CD4-positive, alpha-beta T cell (primary cell): ENCODE results near the gene RARB. TPM values are rescaled to one million over a fixed set of nuclear protein-coding genes. Genes with fewer than 3 reads are reported as not detected.

ENCODE experiments used
- ATAC-seq: fragments of 200-7000 bp; cut with Tn5 transposase; one replicate; pipeline ENCODE4 v1.10.0; 2022; ENCODE audit warnings: mild to moderate bottlenecking; ENCODE audit not compliant: poor library complexity
- CTCF ChIA-PET: fragments of 350-600 bp; sonication (Branson Sonifier 250); formaldehyde crosslinking; loops from one replicate; lab custom pipeline; 2021; ENCODE audit warnings: antibody characterized with exemption, inconsistent platforms; lab: Charles Lee
- POLR2A ChIA-PET: fragments of 350-600 bp; sonication (Branson Sonifier 250); formaldehyde crosslinking; loops from one replicate; lab custom pipeline; 2021; ENCODE audit warnings: antibody characterized with exemption, inconsistent platforms; lab: Charles Lee
- DNase-seq, 14 experiments: peaks; one replicate each; pipeline ENCODE4 v3.0.0-alpha.2; 2013 to 2020; ENCODE audit warnings: mixed read lengths in 2 of 14
- H3K27ac ChIP-seq, 2 donors: one replicate each; pipeline versions ENCODE4 v1.5.1 to v1.7.0; 2013; ENCODE audit warnings: low read length in 2 of 2, low read depth in 1 of 2, mild to moderate bottlenecking in 1 of 2
- H3K27me3 ChIP-seq, 2 experiments: 1 replicate in 1 of 2; 2 replicates in 1 of 2; pipeline versions ENCODE4 v1.6.1 to v1.7.0; 2013; ENCODE audit warnings: low read length in 2 of 2, control low read depth in 1 of 2, mild to moderate bottlenecking in 1 of 2, moderate library complexity in 1 of 2; ENCODE audit not compliant: insufficient read depth in 2 of 2, control insufficient read depth in 1 of 2
- H3K36me3 ChIP-seq: one replicate; pipeline ENCODE4 v1.6.1; 2013; ENCODE audit warnings: low read length, control low read depth; ENCODE audit not compliant: insufficient read depth
- H3K4me1 ChIP-seq: one replicate; pipeline ENCODE4 v1.6.1; 2013; ENCODE audit warnings: low read length, control low read depth; ENCODE audit not compliant: insufficient read depth
- H3K4me3 ChIP-seq: one replicate; pipeline ENCODE4 v1.5.1; 2013; ENCODE audit warnings: mild to moderate bottlenecking, low read length, moderate library complexity
- H3K9me3 ChIP-seq, 2 experiments: 1 replicate in 1 of 2; 2 replicates in 1 of 2; pipeline versions ENCODE4 v1.6.1 to v1.7.0; 2013; ENCODE audit warnings: low read length in 2 of 2, mild to moderate bottlenecking in 2 of 2, control low read depth in 1 of 2, moderate library complexity in 1 of 2; ENCODE audit not compliant: control insufficient read depth in 1 of 2, insufficient read depth in 1 of 2
- H3K27ac Mint-ChIP-seq: one replicate; pipeline ENCODE4 v1.8.0; 2020; ENCODE audit warnings: mixed read lengths
- H3K27me3 Mint-ChIP-seq: one replicate; pipeline ENCODE4 v1.8.0; 2021; ENCODE audit warnings: mixed read lengths
- H3K36me3 Mint-ChIP-seq: one replicate; pipeline ENCODE4 v1.8.0; 2021; ENCODE audit warnings: low read depth, mixed read lengths
- H3K4me1 Mint-ChIP-seq: one replicate; pipeline ENCODE4 v1.8.0; 2021; ENCODE audit warnings: low read depth, mixed read lengths
- H3K4me3 Mint-ChIP-seq: one replicate; pipeline ENCODE4 v1.8.0; 2020; ENCODE audit warnings: mild to moderate bottlenecking, mixed read lengths
- H3K9me3 Mint-ChIP-seq: one replicate; pipeline ENCODE4 v1.8.0; 2020; ENCODE audit warnings: mixed read lengths
- CTCF ChIP-seq: fragments of 200-600 bp; IDR thresholded peaks from one replicate; pipeline ENCODE4 v1.8.0; 2022; ENCODE audit warnings: antibody characterized with exemption, mild to moderate bottlenecking
- intact Hi-C, 2 experiments: fragments of 100-400 bp; cut with DNase I in 1 of 2; cut with micrococcal nuclease in 1 of 2; formaldehyde crosslinking; loops; one replicate each; pipeline versions ENCODE4 v1.15.1 to v1.9.0; 2023 to 2025; cut with DNase I, micrococcal nuclease
- total RNA-seq, 174 experiments: library from RNA in 2 of 174; stranded (reverse) in 2 of 174; gene quantifications; one replicate each; pipeline ENCODE4 v1.2.3 and lab custom pipeline; 2021 to 2026

The RARB gene
- total RNA-seq, 2 experiments from 2014 or later = not detected

GRCh38 chr3:25558796-25559195, 130.7 kb downstream of the RARB start:
- no peak overlapping the region for H3K4me3 Mint-ChIP-seq
- no peak for DNase-seq
- POLR2A ChIA-PET = no interaction called here
- no peaks in the 10 kb centered on the region for H3K36me3 ChIP-seq
- ATAC-seq = no peak
- H3K27ac Mint-ChIP-seq = no peak overlapping the region
- H3K4me3 ChIP-seq = no peak overlapping the region
- H3K36me3 Mint-ChIP-seq = no peaks in the 10 kb centered on the region
- no peaks in the 10 kb centered on the region for H3K4me1 Mint-ChIP-seq
- no peaks in the 10 kb centered on the region for H3K9me3 Mint-ChIP-seq
- H3K4me1 ChIP-seq = no peaks in the 10 kb centered on the region
- H3K27me3 Mint-ChIP-seq = peaks cover 5% of the 10 kb centered on the region
- no peaks in the 10 kb centered on the region for H3K9me3 ChIP-seq
- peaks cover 0 to 4% of the 10 kb centered on the region in 2 experiments for H3K27me3 ChIP-seq
- no peak for TF ChIP-seq CTCF
- CTCF ChIA-PET = no interaction called here
- H3K27ac ChIP-seq = no peak overlapping the region
- intact Hi-C loops = no loop called here

DNA sequence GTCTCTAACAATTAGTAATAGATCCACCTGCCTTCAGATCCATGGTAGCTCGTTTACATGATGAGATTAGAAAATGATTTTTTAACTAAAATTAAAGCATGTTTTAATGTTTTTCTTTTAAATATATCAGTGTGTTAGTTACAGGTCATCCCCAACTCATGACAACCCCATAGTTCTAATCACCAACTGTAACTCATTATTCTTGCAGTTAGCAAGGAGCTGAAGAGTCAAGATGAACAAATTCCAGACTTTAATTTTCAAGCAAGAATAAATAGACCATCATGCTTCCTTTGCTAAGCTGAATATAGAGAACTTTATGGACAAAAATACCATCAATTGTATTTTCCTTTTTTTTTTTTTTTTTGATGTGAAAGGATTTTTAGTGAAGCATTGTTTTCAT, 135.5 kb downstream of the RARB start:
- Mint-ChIP-seq H3K4me3 (no peak overlapping the region), H3K27me3 (peaks cover 5% of the 10 kb centered on the region), H3K9me3 (no peaks in the 10 kb centered on the region), H3K4me1 (no peaks in the 10 kb centered on the region), H3K36me3 (no peaks in the 10 kb centered on the region), H3K27ac (no peak overlapping the region)
- Histone ChIP-seq H3K27me3 (peaks cover 0 to 4% of the 10 kb centered on the region in 2 experiments), H3K9me3 (no peaks in the 10 kb centered on the region), H3K4me1 (no peaks in the 10 kb centered on the region), H3K4me3 (no peak overlapping the region), H3K36me3 (no peaks in the 10 kb centered on the region), H3K27ac (no peak overlapping the region)
- no peak for DNase-seq
- no peak for TF ChIP-seq CTCF
- ChIA-PET POLR2A (no interaction called here), CTCF (interaction anchor here (0.7 kb wide), 1 partner anchor 240 kb away, joined by 3 read pairs; no protein-coding TSS in a partner anchor)
- intact Hi-C loops = no loop called here
- ATAC-seq = no peak

DNA sequence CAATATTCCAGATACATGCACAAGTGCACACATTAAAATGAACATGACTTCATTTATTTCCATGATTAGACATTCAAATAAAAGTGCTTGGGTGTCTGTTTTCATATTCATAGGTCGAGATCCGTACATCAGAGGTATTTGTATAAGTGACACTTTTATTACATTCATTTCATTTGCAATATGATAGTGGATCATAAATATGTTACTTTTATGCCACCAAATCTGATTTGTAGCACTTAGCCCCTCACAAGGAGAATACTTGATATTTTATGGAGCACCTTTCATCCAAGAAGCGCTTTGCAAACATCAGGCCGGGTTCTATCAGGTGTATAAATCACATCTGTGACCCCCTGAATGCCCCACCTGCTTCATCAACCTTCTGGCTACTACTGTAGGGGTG, 136.0 kb downstream of the RARB start:
- Mint-ChIP-seq H3K4me3 (no peak overlapping the region), H3K9me3 (no peaks in the 10 kb centered on the region), H3K27me3 (peaks cover 5% of the 10 kb centered on the region), H3K4me1 (no peaks in the 10 kb centered on the region), H3K27ac (no peak overlapping the region), H3K36me3 (no peaks in the 10 kb centered on the region)
- Histone ChIP-seq H3K36me3 (no peaks in the 10 kb centered on the region), H3K4me1 (no peaks in the 10 kb centered on the region), H3K27me3 (peaks cover 0 to 4% of the 10 kb centered on the region in 2 experiments), H3K9me3 (no peaks in the 10 kb centered on the region), H3K4me3 (no peak overlapping the region), H3K27ac (no peak overlapping the region)
- ChIA-PET CTCF (no interaction called here), POLR2A (no interaction called here)
- intact Hi-C loops = no loop called here
- TF ChIP-seq CTCF = no peak
- DNase-seq = no peak
- ATAC-seq = no peak
